ENCODE data around the gene KLHL4. TPM values are rescaled to one million over a fixed set of nuclear protein-coding genes. Genes with fewer than 3 reads are reported as not detected.
"Not testable (repeated sequence)": the region's sequence is repeated elsewhere in the genome, so short reads cannot be mapped to it uniquely, and the experiment has no call there.

KLHL4 gene
- total RNA-seq, 1 experiment from 2014 or later: 1.1 TPM

- POLR2A ChIA-PET (ENCODE audit: unreplicated experiment): no interaction called here
- ATAC-seq (no peak), DNase-seq (no peak)
- Histone ChIP-seq H3K4me3 (ENCODE audit: low read length) (no peak overlapping the region), H3K4me2 (ENCODE audit: low read length) (no peak overlapping the region), H3K79me2 (ENCODE audit: low read length) (no peaks in the 10 kb centered on the region), H3F3A (ENCODE audit: low read length, unreplicated experiment) (no peaks in the 10 kb centered on the region), H3K9ac (ENCODE audit: low read length) (no peak overlapping the region), H3K36me3 (ENCODE audit: low read depth, low read length) (no peaks in the 10 kb centered on the region), H3K27ac (ENCODE audit: low read length) (no peak overlapping the region), H3K27me3 (ENCODE audit: low read length) (no peaks in the 10 kb centered on the region), H3K9me2 (replicated peaks; ENCODE audit: low read length) (no peaks in the 10 kb centered on the region), H4K20me1 (ENCODE audit: low read length) (no peaks in the 10 kb centered on the region), H3K9me3 (ENCODE audit: low read length) (no peaks in the 10 kb centered on the region), H3K4me1 (ENCODE audit: insufficient read depth, low read length) (no peaks in the 10 kb centered on the region), H2AFZ (ENCODE audit: low read length) (no peak overlapping the region)
- intact Hi-C loops (cut with micrococcal nuclease): no loop called here
- no TSS peak for BruUV-seq (replicated peaks)
- TF ChIP-seq EZH2 (IDR thresholded peaks at IDR 0.05; ENCODE audit: low read length, unreplicated experiment) (no peak), EZH2phosphoT487 (IDR thresholded peaks at IDR 0.05; ENCODE audit: borderline replicate concordance, low read length) (no peak), CTCF (conservative IDR thresholded peaks at IDR 0.05; ENCODE audit: low read depth, low read length) (no peak)
- CTCF ChIA-PET: no interaction called here
These were observed 162.2 kb downstream of the KLHL4 start for GRCh38 chrX:87679849-87680248.

- no peak for ATAC-seq
- no peaks in the 10 kb centered on the region for H3F3A ChIP-seq (ENCODE audit: low read length, unreplicated experiment)
- intact Hi-C loops (cut with micrococcal nuclease): no loop called here
- H3K9me2 ChIP-seq (replicated peaks; ENCODE audit: low read length): no peaks in the 10 kb centered on the region
- no TSS peak for BruUV-seq (replicated peaks)
- no peak for DNase-seq
- H3K27me3 ChIP-seq (ENCODE audit: low read length): no peaks in the 10 kb centered on the region
- H3K4me3 ChIP-seq (ENCODE audit: low read length): no peak overlapping the region
- H4K20me1 ChIP-seq (ENCODE audit: low read length): no peaks in the 10 kb centered on the region
- no peaks in the 10 kb centered on the region for H3K79me2 ChIP-seq (ENCODE audit: low read length)
- H3K9ac ChIP-seq (ENCODE audit: low read length): no peak overlapping the region
- H3K36me3 ChIP-seq (ENCODE audit: low read depth, low read length): no peaks in the 10 kb centered on the region
- H3K27ac ChIP-seq (ENCODE audit: low read length): no peak overlapping the region
- POLR2A ChIA-PET (ENCODE audit: unreplicated experiment): no interaction called here
- CTCF ChIA-PET: no interaction called here
- H2AFZ ChIP-seq (ENCODE audit: low read length): no peak overlapping the region
- no peak for TF ChIP-seq EZH2 (IDR thresholded peaks at IDR 0.05; ENCODE audit: low read length, unreplicated experiment)
- TF ChIP-seq CTCF (conservative IDR thresholded peaks at IDR 0.05; ENCODE audit: low read depth, low read length): no peak
- TF ChIP-seq EZH2phosphoT487 (IDR thresholded peaks at IDR 0.05; ENCODE audit: borderline replicate concordance, low read length): no peak
- no peaks in the 10 kb centered on the region for H3K9me3 ChIP-seq (ENCODE audit: low read length)
- H3K4me2 ChIP-seq (ENCODE audit: low read length): no peak overlapping the region
- no peaks in the 10 kb centered on the region for H3K4me1 ChIP-seq (ENCODE audit: insufficient read depth, low read length)
These were observed 170.1 kb downstream of the KLHL4 start for GRCh38 chrX:87687703-87688102.

GRCh38 chrX:87688113-87688748 is 170.6 kb downstream of the KLHL4 start:
- DNase-seq; H3K27ac ChIP-seq (ENCODE audit: low read length); ATAC-seq; H3K9me2 ChIP-seq (replicated peaks; ENCODE audit: low read length); H2AFZ ChIP-seq (ENCODE audit: low read length); CTCF ChIA-PET; H3K36me3 ChIP-seq (ENCODE audit: low read depth, low read length); H3K4me2 ChIP-seq (ENCODE audit: low read length); H3K79me2 ChIP-seq (ENCODE audit: low read length); intact Hi-C loops (cut with micrococcal nuclease); H3K4me1 ChIP-seq (ENCODE audit: insufficient read depth, low read length); H3F3A ChIP-seq (ENCODE audit: low read length, unreplicated experiment); BruUV-seq (replicated peaks); H3K9me3 ChIP-seq (ENCODE audit: low read length); H3K9ac ChIP-seq (ENCODE audit: low read length); H4K20me1 ChIP-seq (ENCODE audit: low read length); POLR2A ChIA-PET (ENCODE audit: unreplicated experiment); H3K27me3 ChIP-seq (ENCODE audit: low read length); H3K4me3 ChIP-seq (ENCODE audit: low read length): not testable (repeated sequence)

GRCh38 chrX:87689218-87689617 is 171.6 kb downstream of the KLHL4 start:
- H3K27ac ChIP-seq (ENCODE audit: low read length); H3K36me3 ChIP-seq (ENCODE audit: low read depth, low read length); H3F3A ChIP-seq (ENCODE audit: low read length, unreplicated experiment); CTCF ChIA-PET; intact Hi-C loops (cut with micrococcal nuclease); H4K20me1 ChIP-seq (ENCODE audit: low read length); H3K9ac ChIP-seq (ENCODE audit: low read length); H3K9me3 ChIP-seq (ENCODE audit: low read length); H3K9me2 ChIP-seq (replicated peaks; ENCODE audit: low read length); H3K4me2 ChIP-seq (ENCODE audit: low read length); H3K79me2 ChIP-seq (ENCODE audit: low read length); POLR2A ChIA-PET (ENCODE audit: unreplicated experiment); H3K4me1 ChIP-seq (ENCODE audit: insufficient read depth, low read length); BruUV-seq (replicated peaks); DNase-seq; ATAC-seq; H3K27me3 ChIP-seq (ENCODE audit: low read length); H3K4me3 ChIP-seq (ENCODE audit: low read length); H2AFZ ChIP-seq (ENCODE audit: low read length): not testable (repeated sequence)
